ENCODE data around the gene PTPRH. TPM values are rescaled to one million over a fixed set of nuclear protein-coding genes. Genes with fewer than 3 reads are reported as not detected.
A peak's percentile ranks its signal among the peaks of the same experiment; 100 is the strongest.

Gene PTPRH
- total RNA-seq, 4 donors from 2014 or later = 0.57 to 2.0 (median 1.3) TPM

DNA sequence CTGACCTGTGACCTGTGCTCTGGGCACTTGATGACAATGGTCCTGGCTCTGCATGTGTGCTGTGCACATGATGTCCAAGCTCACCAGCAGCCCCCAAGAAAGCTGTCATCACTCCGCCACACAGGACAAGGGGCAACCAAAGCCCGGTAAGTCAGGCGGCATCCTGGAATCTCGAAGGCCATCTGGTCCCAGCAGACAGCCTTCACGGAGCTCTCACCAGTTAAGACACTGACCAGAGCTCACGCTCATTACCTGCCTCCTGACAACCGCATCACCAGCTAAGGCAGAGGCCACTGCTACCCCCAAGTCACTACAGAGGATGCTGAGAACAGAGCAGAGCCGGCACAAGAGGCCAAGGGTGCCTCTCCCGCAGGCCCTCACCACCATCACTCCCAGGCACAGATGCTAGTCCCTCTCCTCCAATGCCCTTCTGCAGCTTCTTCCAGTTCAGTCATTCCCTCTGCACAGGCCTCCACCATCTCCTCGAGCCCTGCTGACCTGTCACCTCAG, 38.9 kb upstream of the PTPRH start:
- H3K4me1 ChIP-seq = peaks cover 34 to 63% (median 39%) of the 10 kb centered on the region in 3 donors
- H3K27ac ChIP-seq = peak overlapping the region in 1 of 4 donors; percentile 29
- H3K36me3 ChIP-seq = peaks cover 30 to 58% (median 35%) of the 10 kb centered on the region in 3 donors
- no peaks in the 10 kb centered on the region for H3K9me3 ChIP-seq
- intact Hi-C loops (cut with DNase I) = no loop called here
- no peak overlapping the region for H3K4me3 ChIP-seq
- no peaks in the 10 kb centered on the region for H3K27me3 ChIP-seq
- TF ChIP-seq, protein P1, sequence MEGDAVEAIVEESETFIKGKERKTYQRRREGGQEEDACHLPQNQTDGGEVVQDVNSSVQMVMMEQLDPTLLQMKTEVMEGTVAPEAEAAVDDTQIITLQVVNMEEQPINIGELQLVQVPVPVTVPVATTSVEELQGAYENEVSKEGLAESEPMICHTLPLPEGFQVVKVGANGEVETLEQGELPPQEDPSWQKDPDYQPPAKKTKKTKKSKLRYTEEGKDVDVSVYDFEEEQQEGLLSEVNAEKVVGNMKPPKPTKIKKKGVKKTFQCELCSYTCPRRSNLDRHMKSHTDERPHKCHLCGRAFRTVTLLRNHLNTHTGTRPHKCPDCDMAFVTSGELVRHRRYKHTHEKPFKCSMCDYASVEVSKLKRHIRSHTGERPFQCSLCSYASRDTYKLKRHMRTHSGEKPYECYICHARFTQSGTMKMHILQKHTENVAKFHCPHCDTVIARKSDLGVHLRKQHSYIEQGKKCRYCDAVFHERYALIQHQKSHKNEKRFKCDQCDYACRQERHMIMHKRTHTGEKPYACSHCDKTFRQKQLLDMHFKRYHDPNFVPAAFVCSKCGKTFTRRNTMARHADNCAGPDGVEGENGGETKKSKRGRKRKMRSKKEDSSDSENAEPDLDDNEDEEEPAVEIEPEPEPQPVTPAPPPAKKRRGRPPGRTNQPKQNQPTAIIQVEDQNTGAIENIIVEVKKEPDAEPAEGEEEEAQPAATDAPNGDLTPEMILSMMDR (IDR thresholded peaks at IDR 0.05) = no peak
- TF ChIP-seq POLR2A (IDR thresholded peaks at IDR 0.05) = no peak
- no peak for DNase-seq
- 63 to 75% methylated on average over 2 to 8 of the region's 10 CpGs for WGBS, 2 donors

DNA sequence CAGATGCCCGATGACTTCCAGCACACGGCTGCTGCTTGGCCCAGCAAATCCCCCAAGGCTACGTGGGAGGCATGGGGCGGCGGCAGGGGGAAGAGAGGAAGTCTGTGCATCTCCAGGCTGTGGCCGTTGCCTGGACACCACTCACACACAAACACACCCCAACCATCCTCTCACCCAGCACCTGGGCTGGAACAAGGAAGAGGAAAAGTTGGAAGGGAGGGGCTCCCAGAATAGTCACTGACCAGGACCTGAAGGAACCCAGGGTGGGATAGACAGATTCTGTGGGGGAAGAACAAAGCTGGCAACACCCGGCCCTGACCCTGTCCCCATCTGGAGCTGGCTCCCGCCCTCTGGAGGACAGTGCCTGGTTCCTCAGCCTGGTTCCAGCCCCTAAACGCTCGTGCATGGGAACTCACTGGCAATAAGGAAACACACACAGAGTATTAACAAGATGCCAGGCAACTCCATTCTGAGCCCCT, 38.4 kb upstream of the PTPRH start:
- no peak for DNase-seq
- intact Hi-C loops (cut with DNase I) = no loop called here
- Histone ChIP-seq H3K9me3 (no peaks in the 10 kb centered on the region), H3K27me3 (no peaks in the 10 kb centered on the region), H3K36me3 (peaks cover 30 to 63% (median 35%) of the 10 kb centered on the region in 3 donors), H3K27ac (peak overlapping the region in 1 of 4 donors; percentile 29), H3K4me3 (no peak overlapping the region), H3K4me1 (peaks cover 29 to 57% (median 34%) of the 10 kb centered on the region in 3 donors)
- TF ChIP-seq POLR2A (IDR thresholded peaks at IDR 0.05) = no peak
- TF ChIP-seq, protein P1 (IDR thresholded peaks at IDR 0.05) = no peak
- 13 to 31% methylated on average over 3 to 5 of the region's 10 CpGs for WGBS, 2 donors

DNA sequence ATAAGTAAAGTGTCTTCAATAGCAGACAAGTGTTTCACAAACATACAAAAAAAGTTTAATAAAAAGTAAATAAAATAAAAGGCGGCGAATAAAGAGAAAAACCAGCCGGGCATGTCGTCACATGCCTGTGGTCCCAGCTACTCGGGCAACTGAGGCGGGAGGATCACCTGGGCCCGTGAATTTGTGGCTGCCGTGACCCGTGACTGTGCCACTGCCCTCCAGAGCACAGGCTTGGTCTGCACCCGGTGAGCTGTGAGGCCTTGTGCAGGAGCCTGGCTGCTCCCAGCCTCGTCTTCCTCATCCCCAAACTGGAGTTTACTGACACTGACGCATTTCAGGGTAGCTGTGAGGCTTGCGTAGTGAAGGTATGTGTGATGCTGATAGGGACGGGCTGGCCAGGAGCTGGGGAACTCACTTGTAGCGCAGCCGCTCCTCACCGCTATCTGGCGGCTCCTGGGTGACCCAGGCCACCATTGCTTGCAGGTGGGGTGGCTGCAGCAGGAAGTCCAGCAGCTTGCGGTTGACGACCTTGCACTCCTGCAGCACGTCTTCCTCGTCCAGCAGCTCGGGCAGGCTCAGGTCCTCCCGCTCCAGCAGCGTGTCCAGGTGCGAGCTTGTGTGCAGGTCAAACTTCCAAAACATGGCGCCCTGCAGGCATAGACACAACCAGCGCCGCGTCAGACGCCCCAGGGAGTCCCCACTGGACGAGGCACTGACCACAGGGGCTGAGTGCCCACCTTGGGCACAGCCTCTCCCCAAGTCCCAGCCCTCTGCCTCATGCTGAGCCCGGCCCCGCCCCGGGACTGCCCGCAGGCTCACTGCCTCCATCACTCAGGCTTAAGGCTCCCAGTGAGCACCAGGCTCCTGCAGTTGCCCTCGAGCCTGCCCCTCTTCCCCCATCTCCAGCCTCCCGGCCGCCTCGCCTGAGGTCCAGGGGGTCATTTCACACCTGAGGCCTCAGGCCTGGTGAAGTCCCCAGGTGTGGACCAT, 37.5 kb upstream of the PTPRH start:
- no peaks in the 10 kb centered on the region for H3K9me3 ChIP-seq
- TF ChIP-seq POLR2A (IDR thresholded peaks at IDR 0.05) = no peak
- TF ChIP-seq, protein P1 (IDR thresholded peaks at IDR 0.05) = no peak
- H3K4me1 ChIP-seq = peaks cover 22 to 48% (median 25%) of the 10 kb centered on the region in 3 donors
- H3K4me3 ChIP-seq = no peak overlapping the region
- peaks cover 35 to 73% (median 40%) of the 10 kb centered on the region in 3 donors for H3K36me3 ChIP-seq
- H3K27ac ChIP-seq = no peak overlapping the region
- intact Hi-C loops (cut with DNase I) = no loop called here
- DNase-seq = no peak
- H3K27me3 ChIP-seq = no peaks in the 10 kb centered on the region
- 79 to 83% methylated on average over 9 to 14 of the region's 40 CpGs for WGBS, 2 donors

DNA sequence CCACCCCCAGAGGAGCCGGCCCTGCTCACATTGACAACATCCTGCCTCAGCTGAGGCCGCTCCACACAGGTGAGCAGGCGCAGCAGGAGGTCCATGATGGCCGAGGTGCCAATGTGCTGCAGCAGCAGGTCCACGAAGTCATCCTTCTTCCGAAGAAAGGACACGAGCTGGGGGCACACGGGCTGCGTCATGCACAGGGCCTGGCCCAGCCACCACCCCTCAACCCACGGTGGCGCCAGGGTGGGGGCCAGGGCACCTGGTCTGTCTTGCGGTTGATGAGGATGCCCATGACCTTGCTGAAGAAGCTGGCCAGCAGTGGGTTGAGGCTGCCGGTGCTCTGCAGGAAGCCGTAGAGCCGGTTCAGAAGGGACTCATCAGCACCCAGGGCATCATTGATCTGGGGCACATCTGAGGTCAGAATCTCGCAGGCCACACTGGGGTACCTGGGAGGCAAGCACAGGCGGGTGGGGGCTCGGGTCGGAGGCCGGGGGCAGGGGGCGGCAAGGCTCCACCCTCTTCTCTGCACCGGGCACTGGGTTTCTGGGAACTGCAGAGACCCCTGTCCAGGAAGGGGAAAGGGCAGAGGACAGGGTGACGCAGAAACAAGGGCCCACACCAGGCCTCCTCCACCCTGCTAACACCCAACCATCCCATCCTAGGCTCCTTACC, 36.1 kb upstream of the PTPRH start:
- TF ChIP-seq, protein P1 (IDR thresholded peaks at IDR 0.05) = no peak
- no peak for TF ChIP-seq POLR2A (IDR thresholded peaks at IDR 0.05)
- H3K9me3 ChIP-seq = no peaks in the 10 kb centered on the region
- intact Hi-C loops (cut with DNase I) = no loop called here
- 95 to 100% methylated on average over 3 of the region's 23 CpGs for WGBS, 2 donors
- H3K4me3 ChIP-seq = no peak overlapping the region
- H3K36me3 ChIP-seq = peaks cover 47 to 86% (median 54%) of the 10 kb centered on the region in 3 donors
- H3K27me3 ChIP-seq = no peaks in the 10 kb centered on the region
- no peak for DNase-seq
- H3K27ac ChIP-seq = no peak overlapping the region
- H3K4me1 ChIP-seq = peaks cover 12 to 34% (median 12%) of the 10 kb centered on the region in 3 donors
